Gastrocnemius medialis (tissue), 4 donors: Measurements from ENCODE around the gene RBKS.

Experiments
- POLR2A ChIP-seq, 2 donors: fragments of 450-650 bp; IDR thresholded peaks; one replicate each; pipeline ENCODE4 v1.6.1; 2017; ENCODE audit warnings: antibody characterized with exemption in 2 of 2, mild to moderate bottlenecking in 2 of 2, moderate library complexity in 2 of 2
- TF ChIP-seq, protein P1 (sequence below), 5 experiments: fragments of 450-650 bp in 3 of 5; fragments of 200-600 bp in 2 of 5; sonication (generic) in 2 of 5; IDR thresholded peaks in 4 of 5; conservative IDR thresholded peaks in 1 of 5; 1 replicate in 4 of 5; 2 replicates in 1 of 5; pipeline ENCODE4 v1.5.1; 2016 to 2019; ENCODE audit warnings: antibody characterized with exemption in 5 of 5, mild to moderate bottlenecking in 3 of 5, moderate library complexity in 3 of 5

DNA sequence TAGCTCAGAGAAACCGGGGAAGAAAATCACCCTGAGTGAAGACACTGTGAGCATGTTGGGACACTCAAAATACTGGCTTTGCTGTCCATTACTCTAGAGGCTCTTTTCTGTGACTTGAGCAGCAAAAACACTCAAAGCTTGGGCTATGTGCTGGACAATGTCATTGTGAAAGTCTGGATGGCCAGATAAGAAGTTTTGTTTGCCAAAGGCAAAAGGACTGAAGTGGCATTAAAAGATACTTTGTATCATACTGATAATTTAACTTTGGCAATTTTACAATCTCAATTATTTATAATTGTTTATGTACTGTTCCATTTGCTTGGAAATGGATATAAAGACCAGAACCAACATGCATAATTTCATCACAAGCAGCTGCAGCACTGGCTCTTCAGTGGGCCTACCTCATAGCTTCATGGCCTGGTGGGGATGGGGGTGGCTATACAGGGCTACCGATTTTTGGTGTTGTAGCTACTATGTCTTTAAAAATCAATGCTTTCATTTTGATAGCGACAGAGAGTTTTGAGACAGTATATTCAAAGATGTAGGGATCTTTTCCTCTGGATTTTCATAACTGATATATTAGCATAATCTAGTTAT lies 51.1 kb downstream of the RBKS start:
- TF ChIP-seq, protein P1, sequence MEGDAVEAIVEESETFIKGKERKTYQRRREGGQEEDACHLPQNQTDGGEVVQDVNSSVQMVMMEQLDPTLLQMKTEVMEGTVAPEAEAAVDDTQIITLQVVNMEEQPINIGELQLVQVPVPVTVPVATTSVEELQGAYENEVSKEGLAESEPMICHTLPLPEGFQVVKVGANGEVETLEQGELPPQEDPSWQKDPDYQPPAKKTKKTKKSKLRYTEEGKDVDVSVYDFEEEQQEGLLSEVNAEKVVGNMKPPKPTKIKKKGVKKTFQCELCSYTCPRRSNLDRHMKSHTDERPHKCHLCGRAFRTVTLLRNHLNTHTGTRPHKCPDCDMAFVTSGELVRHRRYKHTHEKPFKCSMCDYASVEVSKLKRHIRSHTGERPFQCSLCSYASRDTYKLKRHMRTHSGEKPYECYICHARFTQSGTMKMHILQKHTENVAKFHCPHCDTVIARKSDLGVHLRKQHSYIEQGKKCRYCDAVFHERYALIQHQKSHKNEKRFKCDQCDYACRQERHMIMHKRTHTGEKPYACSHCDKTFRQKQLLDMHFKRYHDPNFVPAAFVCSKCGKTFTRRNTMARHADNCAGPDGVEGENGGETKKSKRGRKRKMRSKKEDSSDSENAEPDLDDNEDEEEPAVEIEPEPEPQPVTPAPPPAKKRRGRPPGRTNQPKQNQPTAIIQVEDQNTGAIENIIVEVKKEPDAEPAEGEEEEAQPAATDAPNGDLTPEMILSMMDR (IDR thresholded peaks at IDR 0.05 in 4 of 5, conservative IDR thresholded peaks at IDR 0.05 in 1 of 5): no peak
- no peak for TF ChIP-seq POLR2A (IDR thresholded peaks at IDR 0.05)
